ENCODE measurements around the gene USP17L24. TPM values are rescaled to one million over a fixed set of nuclear protein-coding genes. Genes with fewer than 3 reads are reported as not detected.
"Not testable (repeated sequence)": the region's sequence is repeated elsewhere in the genome, so short reads cannot be mapped to it uniquely, and the experiment has no call there.

The USP17L24 gene, protein sequence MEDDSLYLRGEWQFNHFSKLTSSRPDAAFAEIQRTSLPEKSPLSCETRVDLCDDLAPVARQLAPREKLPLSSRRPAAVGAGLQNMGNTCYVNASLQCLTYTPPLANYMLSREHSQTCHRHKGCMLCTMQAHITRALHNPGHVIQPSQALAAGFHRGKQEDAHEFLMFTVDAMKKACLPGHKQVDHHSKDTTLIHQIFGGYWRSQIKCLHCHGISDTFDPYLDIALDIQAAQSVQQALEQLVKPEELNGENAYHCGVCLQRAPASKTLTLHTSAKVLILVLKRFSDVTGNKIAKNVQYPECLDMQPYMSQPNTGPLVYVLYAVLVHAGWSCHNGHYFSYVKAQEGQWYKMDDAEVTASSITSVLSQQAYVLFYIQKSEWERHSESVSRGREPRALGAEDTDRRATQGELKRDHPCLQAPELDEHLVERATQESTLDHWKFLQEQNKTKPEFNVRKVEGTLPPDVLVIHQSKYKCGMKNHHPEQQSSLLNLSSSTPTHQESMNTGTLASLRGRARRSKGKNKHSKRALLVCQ
- not detected in 2 replicates for polyA plus RNA-seq (2014; cell fraction: cytosol; rRNA removed)
- not detected in 2 replicates for polyA plus RNA-seq (2014; cell fraction: nucleus; rRNA removed)

DNA sequence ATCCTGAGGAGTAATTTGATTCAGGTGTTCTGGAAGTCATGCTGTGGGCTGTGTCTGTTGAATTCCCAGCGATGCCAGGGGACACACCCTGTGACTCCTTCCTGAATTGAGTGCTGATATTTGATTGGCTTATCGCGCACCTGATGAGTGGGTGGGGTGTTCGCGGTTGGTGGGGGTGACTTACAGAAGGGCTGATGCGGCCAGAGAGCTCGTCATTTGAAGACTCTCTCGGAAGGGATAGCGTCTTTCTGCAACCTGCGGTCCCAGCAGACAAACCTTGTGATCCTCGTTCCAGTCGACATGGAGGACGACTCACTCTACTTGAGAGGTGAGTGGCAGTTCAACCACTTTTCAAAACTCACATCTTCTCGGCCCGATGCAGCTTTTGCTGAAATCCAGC, at the start of gene USP17L24:
TSS of gene USP17L24 (plus strand) at position 301 of the 400 bp plus-strand sequence. CDS start at position 301, 0 bp downstream.
- DNase-seq (ENCODE audit: low spot score), result not testable (repeated sequence)

DNA sequence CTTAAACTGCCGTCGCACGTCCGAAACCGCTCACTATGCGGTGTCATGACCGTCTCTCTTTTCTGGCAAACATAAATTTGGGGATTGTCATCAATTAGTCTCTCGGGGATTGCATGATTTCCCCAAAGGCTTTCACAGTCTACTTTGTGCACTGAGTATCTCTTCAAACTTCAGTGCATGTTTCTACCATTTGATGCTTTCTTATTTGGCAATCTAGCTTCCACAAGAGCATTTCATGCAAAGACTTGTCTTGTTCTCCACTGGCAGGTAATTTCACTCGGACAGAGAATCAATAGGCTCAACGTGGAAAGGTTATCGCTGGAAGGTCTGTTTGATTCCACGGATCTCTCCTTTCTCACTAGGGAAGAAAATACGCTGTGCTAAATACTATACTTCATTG, 774 bp upstream of the USP17L24 start:
- not testable (repeated sequence) for DNase-seq (ENCODE audit: low spot score)

DNA sequence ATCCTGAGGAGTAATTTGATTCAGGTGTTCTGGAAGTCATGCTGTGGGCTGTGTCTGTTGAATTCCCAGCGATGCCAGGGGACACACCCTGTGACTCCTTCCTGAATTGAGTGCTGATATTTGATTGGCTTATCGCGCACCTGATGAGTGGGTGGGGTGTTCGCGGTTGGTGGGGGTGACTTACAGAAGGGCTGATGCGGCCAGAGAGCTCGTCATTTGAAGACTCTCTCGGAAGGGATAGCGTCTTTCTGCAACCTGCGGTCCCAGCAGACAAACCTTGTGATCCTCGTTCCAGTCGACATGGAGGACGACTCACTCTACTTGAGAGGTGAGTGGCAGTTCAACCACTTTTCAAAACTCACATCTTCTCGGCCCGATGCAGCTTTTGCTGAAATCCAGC, 4.6 kb downstream of the USP17L24 start, which contains the start of gene USP17L25:
TSS of gene USP17L25 (plus strand) at position 301 of the 400 bp plus-strand sequence. CDS start at position 301, 0 bp downstream.
- not testable (repeated sequence) for DNase-seq (ENCODE audit: low spot score)

DNA sequence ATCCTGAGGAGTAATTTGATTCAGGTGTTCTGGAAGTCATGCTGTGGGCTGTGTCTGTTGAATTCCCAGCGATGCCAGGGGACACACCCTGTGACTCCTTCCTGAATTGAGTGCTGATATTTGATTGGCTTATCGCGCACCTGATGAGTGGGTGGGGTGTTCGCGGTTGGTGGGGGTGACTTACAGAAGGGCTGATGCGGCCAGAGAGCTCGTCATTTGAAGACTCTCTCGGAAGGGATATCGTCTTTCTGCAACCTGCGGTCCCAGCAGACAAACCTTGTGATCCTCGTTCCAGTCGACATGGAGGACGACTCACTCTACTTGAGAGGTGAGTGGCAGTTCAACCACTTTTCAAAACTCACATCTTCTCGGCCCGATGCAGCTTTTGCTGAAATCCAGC, 9.4 kb downstream of the USP17L24 start, which contains the start of gene USP17L26:
TSS of gene USP17L26 (plus strand) at position 301 of the 400 bp plus-strand sequence. CDS start at position 301, 0 bp downstream.
- DNase-seq (ENCODE audit: low spot score), result not testable (repeated sequence)

DNA sequence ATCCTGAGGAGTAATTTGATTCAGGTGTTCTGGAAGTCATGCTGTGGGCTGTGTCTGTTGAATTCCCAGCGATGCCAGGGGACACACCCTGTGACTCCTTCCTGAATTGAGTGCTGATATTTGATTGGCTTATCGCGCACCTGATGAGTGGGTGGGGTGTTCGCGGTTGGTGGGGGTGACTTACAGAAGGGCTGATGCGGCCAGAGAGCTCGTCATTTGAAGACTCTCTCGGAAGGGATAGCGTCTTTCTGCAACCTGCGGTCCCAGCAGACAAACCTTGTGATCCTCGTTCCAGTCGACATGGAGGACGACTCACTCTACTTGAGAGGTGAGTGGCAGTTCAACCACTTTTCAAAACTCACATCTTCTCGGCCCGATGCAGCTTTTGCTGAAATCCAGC, 14.1 kb downstream of the USP17L24 start, which contains the start of gene USP17L5:
TSS of gene USP17L5 (plus strand) at position 301 of the 400 bp plus-strand sequence. CDS start at position 301, 0 bp downstream.
- DNase-seq (ENCODE audit: low spot score), result not testable (repeated sequence)

DNA sequence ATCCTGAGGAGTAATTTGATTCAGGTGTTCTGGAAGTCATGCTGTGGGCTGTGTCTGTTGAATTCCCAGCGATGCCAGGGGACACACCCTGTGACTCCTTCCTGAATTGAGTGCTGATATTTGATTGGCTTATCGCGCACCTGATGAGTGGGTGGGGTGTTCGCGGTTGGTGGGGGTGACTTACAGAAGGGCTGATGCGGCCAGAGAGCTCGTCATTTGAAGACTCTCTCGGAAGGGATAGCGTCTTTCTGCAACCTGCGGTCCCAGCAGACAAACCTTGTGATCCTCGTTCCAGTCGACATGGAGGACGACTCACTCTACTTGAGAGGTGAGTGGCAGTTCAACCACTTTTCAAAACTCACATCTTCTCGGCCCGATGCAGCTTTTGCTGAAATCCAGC, 18.9 kb downstream of the USP17L24 start, which contains the start of gene USP17L27:
TSS of gene USP17L27 (plus strand) at position 301 of the 400 bp plus-strand sequence. CDS start at position 301, 0 bp downstream.
- DNase-seq (ENCODE audit: low spot score), result not testable (repeated sequence)

DNA sequence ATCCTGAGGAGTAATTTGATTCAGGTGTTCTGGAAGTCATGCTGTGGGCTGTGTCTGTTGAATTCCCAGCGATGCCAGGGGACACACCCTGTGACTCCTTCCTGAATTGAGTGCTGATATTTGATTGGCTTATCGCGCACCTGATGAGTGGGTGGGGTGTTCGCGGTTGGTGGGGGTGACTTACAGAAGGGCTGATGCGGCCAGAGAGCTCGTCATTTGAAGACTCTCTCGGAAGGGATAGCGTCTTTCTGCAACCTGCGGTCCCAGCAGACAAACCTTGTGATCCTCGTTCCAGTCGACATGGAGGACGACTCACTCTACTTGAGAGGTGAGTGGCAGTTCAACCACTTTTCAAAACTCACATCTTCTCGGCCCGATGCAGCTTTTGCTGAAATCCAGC, 23.6 kb downstream of the USP17L24 start, which contains the start of gene USP17L28:
TSS of gene USP17L28 (plus strand) at position 301 of the 400 bp plus-strand sequence. CDS start at position 301, 0 bp downstream.
- not testable (repeated sequence) for DNase-seq (ENCODE audit: low spot score)

DNA sequence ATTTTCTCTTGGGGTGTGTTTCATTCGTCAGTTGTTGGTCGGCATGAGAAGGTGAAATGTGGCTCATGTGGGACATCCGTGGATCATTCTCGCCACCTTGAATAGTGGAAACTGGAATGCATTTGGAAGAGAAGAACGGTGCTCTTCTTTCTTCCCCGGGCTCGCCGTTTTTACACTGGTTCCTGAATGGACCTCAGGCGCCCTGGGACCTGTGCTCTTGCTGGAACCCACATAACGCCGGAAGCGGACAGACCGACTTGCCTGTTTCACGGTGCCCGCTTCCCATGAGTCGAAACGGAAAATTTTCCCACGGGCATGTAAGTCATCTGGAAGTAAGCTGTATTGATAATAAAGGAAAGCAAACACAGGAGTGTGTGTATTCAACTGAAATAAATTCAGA, 25.9 kb downstream of the USP17L24 start:
- not testable (repeated sequence) for DNase-seq (ENCODE audit: low spot score)

DNA sequence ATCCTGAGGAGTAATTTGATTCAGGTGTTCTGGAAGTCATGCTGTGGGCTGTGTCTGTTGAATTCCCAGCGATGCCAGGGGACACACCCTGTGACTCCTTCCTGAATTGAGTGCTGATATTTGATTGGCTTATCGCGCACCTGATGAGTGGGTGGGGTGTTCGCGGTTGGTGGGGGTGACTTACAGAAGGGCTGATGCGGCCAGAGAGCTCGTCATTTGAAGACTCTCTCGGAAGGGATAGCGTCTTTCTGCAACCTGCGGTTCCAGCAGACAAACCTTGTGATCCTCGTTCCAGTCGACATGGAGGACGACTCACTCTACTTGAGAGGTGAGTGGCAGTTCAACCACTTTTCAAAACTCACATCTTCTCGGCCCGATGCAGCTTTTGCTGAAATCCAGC, 28.4 kb downstream of the USP17L24 start, which contains the start of gene USP17L29:
TSS of gene USP17L29 (plus strand) at position 301 of the 400 bp plus-strand sequence. CDS start at position 301, 0 bp downstream.
- DNase-seq (ENCODE audit: low spot score), result not testable (repeated sequence)

DNA sequence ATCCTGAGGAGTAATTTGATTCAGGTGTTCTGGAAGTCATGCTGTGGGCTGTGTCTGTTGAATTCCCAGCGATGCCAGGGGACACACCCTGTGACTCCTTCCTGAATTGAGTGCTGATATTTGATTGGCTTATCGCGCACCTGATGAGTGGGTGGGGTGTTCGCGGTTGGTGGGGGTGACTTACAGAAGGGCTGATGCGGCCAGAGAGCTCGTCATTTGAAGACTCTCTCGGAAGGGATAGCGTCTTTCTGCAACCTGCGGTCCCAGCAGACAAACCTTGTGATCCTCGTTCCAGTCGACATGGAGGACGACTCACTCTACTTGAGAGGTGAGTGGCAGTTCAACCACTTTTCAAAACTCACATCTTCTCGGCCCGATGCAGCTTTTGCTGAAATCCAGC, 37.9 kb downstream of the USP17L24 start, which contains the start of gene USP17L30:
TSS of gene USP17L30 (plus strand) at position 301 of the 400 bp plus-strand sequence. CDS start at position 301, 0 bp downstream.
- not testable (repeated sequence) for DNase-seq (ENCODE audit: low spot score)
